B cell (primary cell): ENCODE data around the gene CDK5RAP2. TPM values are rescaled to one million over a fixed set of nuclear protein-coding genes. Genes with fewer than 3 reads are reported as not detected.

Experiments used
- ATAC-seq: fragments of 200-7000 bp; cut with Tn5 transposase; one replicate; pipeline ENCODE4 v1.10.0; 2021; ENCODE audit warnings: low read depth, mild to moderate bottlenecking, moderate number of reproducible peaks, moderate library complexity
- CTCF ChIA-PET: fragments of 350-600 bp; sonication (Branson Sonifier 250); formaldehyde crosslinking; loops from one replicate; lab custom pipeline; 2021; ENCODE audit warnings: antibody characterized with exemption, inconsistent platforms; lab: Charles Lee
- POLR2A ChIA-PET: fragments of 350-600 bp; sonication (Branson Sonifier 250); formaldehyde crosslinking; loops from one replicate; lab custom pipeline; 2021; ENCODE audit warnings: antibody characterized with exemption; lab: Charles Lee
- DNase-seq: peaks from one replicate; pipeline ENCODE4 v3.0.0; 2013
- H2AFZ ChIP-seq: 2 replicates; pipeline ENCODE4 v1.6.1; 2012; ENCODE audit warnings: mild to moderate bottlenecking, low read depth, low read length; ENCODE audit not compliant: insufficient read depth, poor library complexity, severe bottlenecking
- H3K27ac ChIP-seq, 2 donors: 1 replicate in 1 of 2; 2 replicates in 1 of 2; pipeline ENCODE4 v1.5.1; 2012 to 2013; ENCODE audit warnings: low read length in 2 of 2, mild to moderate bottlenecking in 2 of 2, moderate library complexity in 1 of 2
- H3K27me3 ChIP-seq, 4 experiments: fragments of 200-600 bp in 1 of 4; sonication (generic) in 1 of 4; replicated peaks in 1 of 4; 1 replicate in 2 of 4; 2 replicates in 2 of 4; pipeline versions ENCODE4 v1.6.1 to v1.7.0; 2013 to 2016; ENCODE audit warnings: low read length in 3 of 4, mild to moderate bottlenecking in 2 of 4, mixed read lengths in 1 of 4, moderate library complexity in 1 of 4; ENCODE audit not compliant: insufficient read depth in 4 of 4, control insufficient read depth in 3 of 4; ENCODE audit errors: control extremely low read depth in 1 of 4
- H3K36me3 ChIP-seq, 2 experiments: replicated peaks in 1 of 2; 1 replicate in 1 of 2; 2 replicates in 1 of 2; pipeline versions ENCODE4 v1.6.1 to v1.7.1; 2013; ENCODE audit warnings: low read length in 1 of 2; ENCODE audit not compliant: insufficient read depth in 2 of 2, control insufficient read depth in 1 of 2; ENCODE audit errors: control extremely low read depth in 1 of 2, extremely low read depth in 1 of 2
- H3K4me1 ChIP-seq, 2 donors: fragments of 200-600 bp in 1 of 2; sonication (generic) in 1 of 2; 1 replicate in 1 of 2; 2 replicates in 1 of 2; pipeline versions ENCODE4 v1.5.1 to v1.6.1; 2013 to 2017; ENCODE audit warnings: low read length in 2 of 2; ENCODE audit not compliant: control insufficient read depth in 2 of 2, insufficient read depth in 2 of 2
- H3K4me2 ChIP-seq: replicated peaks from 2 replicates; pipeline ENCODE3; 2012; ENCODE audit warnings: mild to moderate bottlenecking, low read depth, low read length; ENCODE audit not compliant: poor library complexity, severe bottlenecking
- H3K4me3 ChIP-seq, 5 experiments: fragments of 200-600 bp in 1 of 5; sonication (generic) in 1 of 5; 1 replicate in 3 of 5; 2 replicates in 2 of 5; pipeline versions ENCODE4 v1.5.1 to v1.7.0; 2011 to 2016; ENCODE audit warnings: low read length in 4 of 5, mild to moderate bottlenecking in 4 of 5, low read depth in 2 of 5, control low read depth in 1 of 5, moderate library complexity in 1 of 5; ENCODE audit not compliant: insufficient read depth in 1 of 5; ENCODE audit errors: control extremely low read depth in 1 of 5, extremely low read depth in 1 of 5
- H3K79me2 ChIP-seq: fragments of 200-600 bp; sonication (generic); one replicate; pipeline ENCODE4 v1.6.0; 2016; ENCODE audit warnings: low read length; ENCODE audit not compliant: control insufficient read depth, insufficient read depth
- H3K9ac ChIP-seq: fragments of 200-600 bp; sonication (generic); 2 replicates; pipeline ENCODE4 v1.6.1; 2017; ENCODE audit warnings: mild to moderate bottlenecking, low read length, moderate library complexity
- H3K9me3 ChIP-seq, 3 donors: one replicate each; pipeline versions ENCODE4 v1.6.1 to v1.7.1; 2013; ENCODE audit warnings: low read length in 2 of 3; ENCODE audit not compliant: control insufficient read depth in 2 of 3, insufficient read depth in 1 of 3; ENCODE audit errors: control extremely low read depth in 1 of 3
- H4K20me1 ChIP-seq: 2 replicates; pipeline ENCODE4 v1.6.0; 2012; ENCODE audit warnings: mild to moderate bottlenecking, low read length; ENCODE audit not compliant: insufficient read depth, control insufficient read depth, poor library complexity, severe bottlenecking
- H3K27ac Mint-ChIP-seq: one replicate; pipeline ENCODE4 v1.8.0; 2021; ENCODE audit warnings: mixed read lengths
- H3K27me3 Mint-ChIP-seq: one replicate; pipeline ENCODE4 v1.8.0; 2021; ENCODE audit warnings: mixed read lengths
- H3K4me1 Mint-ChIP-seq: one replicate; pipeline ENCODE4 v1.8.0; 2021; ENCODE audit warnings: mixed read lengths
- H3K4me3 Mint-ChIP-seq: one replicate; pipeline ENCODE4 v1.8.0; 2021; ENCODE audit warnings: mixed read lengths
- H3K9me3 Mint-ChIP-seq: one replicate; pipeline ENCODE4 v1.8.0; 2022; ENCODE audit warnings: mixed read lengths; ENCODE audit not compliant: insufficient read depth
- EZH2 ChIP-seq: IDR thresholded peaks from 2 replicates; pipeline ENCODE4 v1.6.1; 2012; ENCODE audit warnings: borderline replicate concordance, low read depth, mild to moderate bottlenecking, moderate library complexity, low read length; ENCODE audit not compliant: insufficient read depth, poor library complexity, severe bottlenecking
- WGBS: methylation state at CpG from one replicate; pipeline ENCODE4 v1.1.5; 2013; ENCODE audit warnings: missing lambda C conversion rate; ENCODE audit not compliant: insufficient coverage; 5-methylcytosine and 5-hydroxymethylcytosine counted together
- intact Hi-C: fragments of 100-400 bp; cut with micrococcal nuclease; formaldehyde crosslinking; loops from one replicate; pipeline ENCODE4 v1.10.0; 2022
- polyA plus RNA-seq: library from polyadenylated mRNA; depleted of rRNA; stranded (reverse); fragments of >200 nt; gene quantifications from 2 replicates; pipeline ENCODE4 v1.2.3, GENCODE V29; 2012
- total RNA-seq, 2 donors: library from RNA; stranded (reverse); fragments of 120-200 nt in 1 of 2; gene quantifications; 1 replicate in 1 of 2; 2 replicates in 1 of 2; pipeline versions ENCODE4 v1.2.3 to v1.2.4, GENCODE V29; 2013 to 2022
- TF ChIP-seq, protein P1 (sequence below): fragments of 200-600 bp; IDR thresholded peaks from one replicate; pipeline ENCODE4 v1.8.0; 2022; ENCODE audit warnings: antibody characterized with exemption, mild to moderate bottlenecking

Gene CDK5RAP2
- total and polyA plus RNA-seq, 2 donors (not counting 1 experiment from before 2014, with no cell fraction given) = 31.3 to 122 TPM

DNA sequence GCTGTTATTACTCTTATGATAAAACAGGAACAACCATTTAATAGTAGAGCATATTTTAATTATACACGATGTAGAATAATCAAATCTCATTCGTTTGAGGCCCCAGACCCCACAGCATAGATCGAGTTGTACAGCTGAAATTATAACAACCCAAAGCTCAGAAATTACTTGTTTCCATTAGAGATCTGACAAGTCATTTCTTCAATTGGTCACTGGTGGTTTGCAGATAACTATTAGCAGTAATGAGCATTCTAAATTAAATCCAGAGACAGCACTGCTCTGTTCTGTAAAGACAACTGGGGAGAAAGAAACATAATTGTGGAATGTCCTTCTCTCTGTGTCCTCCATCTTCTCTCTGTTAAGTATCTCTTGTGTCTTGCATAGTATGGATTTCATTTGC is 12.9 kb downstream of the CDK5RAP2 start:
- Histone ChIP-seq H2AFZ (no peak overlapping the region), H3K79me2 (peaks cover 38% of the 10 kb centered on the region), H3K9ac (no peak overlapping the region), H3K4me1 (no peaks in the 10 kb centered on the region), H3K4me2 (no peak overlapping the region), H3K27me3 (no peaks in the 10 kb centered on the region), H4K20me1 (peaks cover 35% of the 10 kb centered on the region), H3K27ac (no peak overlapping the region), H3K9me3 (no peaks in the 10 kb centered on the region), H3K4me3 (no peak overlapping the region), H3K36me3 (peaks cover 5 to 90% of the 10 kb centered on the region in 2 experiments)
- no peaks in the 10 kb centered on the region for H3K9me3 Mint-ChIP-seq
- no peaks in the 10 kb centered on the region for H3K27me3 Mint-ChIP-seq
- DNase-seq (no peak), ATAC-seq (no peak)
- intact Hi-C loops = no loop called here
- ChIA-PET POLR2A (no interaction called here), CTCF (no interaction called here)
- H3K27ac Mint-ChIP-seq = no peak overlapping the region
- TF ChIP-seq EZH2 = no peak
- TF ChIP-seq, protein P1, sequence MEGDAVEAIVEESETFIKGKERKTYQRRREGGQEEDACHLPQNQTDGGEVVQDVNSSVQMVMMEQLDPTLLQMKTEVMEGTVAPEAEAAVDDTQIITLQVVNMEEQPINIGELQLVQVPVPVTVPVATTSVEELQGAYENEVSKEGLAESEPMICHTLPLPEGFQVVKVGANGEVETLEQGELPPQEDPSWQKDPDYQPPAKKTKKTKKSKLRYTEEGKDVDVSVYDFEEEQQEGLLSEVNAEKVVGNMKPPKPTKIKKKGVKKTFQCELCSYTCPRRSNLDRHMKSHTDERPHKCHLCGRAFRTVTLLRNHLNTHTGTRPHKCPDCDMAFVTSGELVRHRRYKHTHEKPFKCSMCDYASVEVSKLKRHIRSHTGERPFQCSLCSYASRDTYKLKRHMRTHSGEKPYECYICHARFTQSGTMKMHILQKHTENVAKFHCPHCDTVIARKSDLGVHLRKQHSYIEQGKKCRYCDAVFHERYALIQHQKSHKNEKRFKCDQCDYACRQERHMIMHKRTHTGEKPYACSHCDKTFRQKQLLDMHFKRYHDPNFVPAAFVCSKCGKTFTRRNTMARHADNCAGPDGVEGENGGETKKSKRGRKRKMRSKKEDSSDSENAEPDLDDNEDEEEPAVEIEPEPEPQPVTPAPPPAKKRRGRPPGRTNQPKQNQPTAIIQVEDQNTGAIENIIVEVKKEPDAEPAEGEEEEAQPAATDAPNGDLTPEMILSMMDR = no peak
- H3K4me3 Mint-ChIP-seq = no peak overlapping the region
- no peaks in the 10 kb centered on the region for H3K4me1 Mint-ChIP-seq
- no CpG with 5 or more reads among the region's 3 CpGs for WGBS

GRCh38 chr9:120564589-120564988 is 15.4 kb downstream of the CDK5RAP2 start:
- no peak overlapping the region for H3K27ac Mint-ChIP-seq

More at GRCh38 chr9:120564589-120564988, 15.4 kb downstream of the CDK5RAP2 start:
- TF ChIP-seq, protein P1 = no peak
- no peak for TF ChIP-seq EZH2
- ATAC-seq (no peak), DNase-seq (no peak)
- H3K27me3 ChIP-seq = no peaks in the 10 kb centered on the region
- no peaks in the 10 kb centered on the region for H3K4me1 ChIP-seq
- no peaks in the 10 kb centered on the region for H3K9me3 ChIP-seq
- Mint-ChIP-seq H3K27me3 (no peaks in the 10 kb centered on the region), H3K4me3 (no peak overlapping the region), H3K9me3 (no peaks in the 10 kb centered on the region), H3K4me1 (peaks cover 2% of the 10 kb centered on the region)
- ChIA-PET CTCF (no interaction called here), POLR2A (no interaction called here)
- WGBS = no CpG with 5 or more reads among the region's 3 CpGs
- H3K79me2 ChIP-seq = peaks cover 40% of the 10 kb centered on the region
- peaks cover 10 to 84% of the 10 kb centered on the region in 2 experiments for H3K36me3 ChIP-seq
- no peak overlapping the region for H3K4me2 ChIP-seq
- H3K9ac ChIP-seq = no peak overlapping the region
- H4K20me1 ChIP-seq = peaks cover 34% of the 10 kb centered on the region
- intact Hi-C loops = no loop called here
- no peak overlapping the region for H3K4me3 ChIP-seq
- H2AFZ ChIP-seq = no peak overlapping the region
- H3K27ac ChIP-seq = no peak overlapping the region
